SK-N-SH (cell line): ENCODE results near the gene CACNB3. TPM values are rescaled to one million over a fixed set of nuclear protein-coding genes. Genes with fewer than 3 reads are reported as not detected.

Source experiments
- CTCF ChIA-PET: fragments of 300-600, 350-600 bp; formaldehyde crosslinking; extraction: SDS; loops from one replicate; lab custom pipeline; 2021; lab: Yijun Ruan, JAX
- POLR2A ChIA-PET: fragments of 350-600 bp; sonication (Branson Sonifier 250); formaldehyde crosslinking; extraction: SDS; loops from one replicate; lab custom pipeline; 2020; ENCODE audit warnings: antibody characterized with exemption, inconsistent platforms; lab: Yijun Ruan, JAX
- DNase-seq: peaks from one replicate; pipeline ENCODE4 v3.0.0; 2012
- H2AFZ ChIP-seq: fragments of 200-600 bp; sonication (generic); 2 replicates; pipeline ENCODE4 v1.8.1; 2016; ENCODE audit warnings: antibody characterized with exemption, mild to moderate bottlenecking, low read depth
- H3F3A ChIP-seq: fragments of 200-600 bp; sonication (generic); replicated peaks from 2 replicates; pipeline ENCODE3; 2016; ENCODE audit warnings: antibody characterized with exemption, mild to moderate bottlenecking; ENCODE audit not compliant: insufficient read depth
- H3K27ac ChIP-seq, 2 experiments: fragments of 200-500 bp in 1 of 2; fragments of 200-600 bp in 1 of 2; sonication (Bioruptor generic) in 1 of 2; sonication (generic), shearing (Covaris generic) in 1 of 2; 2 replicates each; pipeline versions ENCODE4 v1.5.1 to v1.6.1; 2014 to 2016; ENCODE audit warnings: low read depth in 2 of 2, inconsistent platforms in 1 of 2, low read length in 1 of 2, mild to moderate bottlenecking in 1 of 2, mixed read lengths in 1 of 2
- H3K27me3 ChIP-seq: fragments of 200-600 bp; sonication (generic), shearing (Covaris generic); 2 replicates; pipeline ENCODE4 v1.6.1; 2016; ENCODE audit warnings: mixed run types; ENCODE audit not compliant: insufficient read depth
- H3K36me3 ChIP-seq, 2 experiments: fragments of 200-500 bp in 1 of 2; fragments of 200-600 bp in 1 of 2; sonication (Bioruptor generic) in 1 of 2; sonication (generic) in 1 of 2; replicated peaks in 1 of 2; 2 replicates each; pipeline versions ENCODE3 to v1.5.1; 2014 to 2016; ENCODE audit warnings: low read length in 1 of 2, mild to moderate bottlenecking in 1 of 2; ENCODE audit not compliant: insufficient read depth in 2 of 2, control insufficient read depth in 1 of 2
- H3K4me1 ChIP-seq, 2 experiments: fragments of 200-500 bp in 1 of 2; fragments of 200-600 bp in 1 of 2; sonication (Bioruptor generic) in 1 of 2; sonication (generic), shearing (Covaris generic) in 1 of 2; 2 replicates each; pipeline versions ENCODE4 v1.5.1 to v1.6.1; 2014 to 2016; ENCODE audit warnings: low read depth in 1 of 2, low read length in 1 of 2, mixed run types in 1 of 2; ENCODE audit not compliant: insufficient read depth in 2 of 2, control insufficient read depth in 1 of 2
- H3K4me2 ChIP-seq: fragments of 200-600 bp; sonication (generic), shearing (Covaris generic); 2 replicates; pipeline ENCODE4 v1.6.1; 2017; ENCODE audit warnings: mixed run types
- H3K4me3 ChIP-seq, 2 experiments: fragments of 200-500 bp in 1 of 2; fragments of 200-600 bp in 1 of 2; sonication (Bioruptor generic) in 1 of 2; sonication (generic), shearing (Covaris generic) in 1 of 2; 2 replicates each; pipeline versions ENCODE4 v1.5.1 to v1.8.1; 2014 to 2016; ENCODE audit warnings: low read depth in 2 of 2, inconsistent platforms in 1 of 2, low read length in 1 of 2, mild to moderate bottlenecking in 1 of 2, mixed read lengths in 1 of 2, moderate library complexity in 1 of 2
- H3K79me2 ChIP-seq: fragments of 200-600 bp; sonication (generic); 2 replicates; pipeline ENCODE4 v1.8.1; 2017; ENCODE audit warnings: mild to moderate bottlenecking; ENCODE audit not compliant: insufficient read depth
- H3K9ac ChIP-seq: fragments of 200-600 bp; sonication (generic); 2 replicates; pipeline ENCODE4 v1.6.1; 2017; ENCODE audit warnings: mixed run types
- H3K9me2 ChIP-seq: fragments of 200-600 bp; sonication (generic); 2 replicates; pipeline ENCODE4 v1.6.1; 2017; ENCODE audit warnings: mixed run types
- H3K9me3 ChIP-seq: fragments of 200-600 bp; sonication (generic); 2 replicates; pipeline ENCODE4 v1.6.1; 2017; ENCODE audit warnings: mixed run types, mild to moderate bottlenecking, moderate library complexity
- H4K20me1 ChIP-seq: fragments of 200-600 bp; sonication (generic); 2 replicates; pipeline ENCODE4 v1.6.1; 2017; ENCODE audit warnings: mild to moderate bottlenecking, mixed run types; ENCODE audit not compliant: insufficient read depth
- CHD2 ChIP-seq: fragments of 150-350 bp; IDR thresholded peaks from 2 replicates; pipeline ENCODE4 v1.6.1; 2018; ENCODE audit warnings: low read length; ENCODE audit not compliant: partially characterized antibody
- EP300 ChIP-seq, 2 experiments: IDR thresholded peaks; 2 replicates each; pipeline versions ENCODE4 v1.4.0 to v1.6.1; 2012; ENCODE audit warnings: borderline replicate concordance in 1 of 2, low read depth in 1 of 2, low read length in 1 of 2
- EZH2phosphoT487 ChIP-seq: fragments of 200-600 bp; sonication (generic); IDR thresholded peaks from 2 replicates; pipeline ENCODE4 v1.6.1; 2017; ENCODE audit warnings: low read depth, mixed run types, mild to moderate bottlenecking, antibody characterized with exemption, moderate library complexity, borderline replicate concordance
- GABPA ChIP-seq: IDR thresholded peaks from 2 replicates; pipeline ENCODE4 v1.4.0; 2012; ENCODE audit warnings: low read depth, mild to moderate bottlenecking
- GATA2 ChIP-seq: sonication (generic); formaldehyde crosslinking; IDR thresholded peaks from 2 replicates; pipeline ENCODE4 v1.5.0; 2020; ENCODE audit warnings: mild to moderate bottlenecking, missing genetic modification reagents
- MEF2A ChIP-seq: IDR thresholded peaks from 2 replicates; pipeline ENCODE4 v1.4.0; 2012; ENCODE audit warnings: low read depth, borderline replicate concordance
- MXI1 ChIP-seq: IDR thresholded peaks from 2 replicates; pipeline ENCODE4 v1.6.1; 2012; ENCODE audit warnings: mild to moderate bottlenecking, low read depth, low read length, improper control_type of control experiment
- NFIC ChIP-seq: IDR thresholded peaks from 2 replicates; pipeline ENCODE4 v1.4.0; 2012; ENCODE audit warnings: borderline replicate concordance
- POLR2AphosphoS5 ChIP-seq: IDR thresholded peaks from 2 replicates; pipeline ENCODE4 v1.6.1; 2012; ENCODE audit warnings: low read depth, low read length
- RAD21 ChIP-seq: IDR thresholded peaks from 2 replicates; pipeline ENCODE4 v1.6.1; 2012; ENCODE audit warnings: mild to moderate bottlenecking, low read length
- RCOR1 ChIP-seq: fragments of 150-350 bp; IDR thresholded peaks from 2 replicates; pipeline ENCODE4 v1.6.1; 2017; ENCODE audit warnings: antibody characterized with exemption, low read length
- RXRA ChIP-seq: IDR thresholded peaks from 2 replicates; pipeline ENCODE4 v1.4.0; 2012; ENCODE audit warnings: low read depth, mild to moderate bottlenecking, borderline replicate concordance
- SMC3 ChIP-seq: IDR thresholded peaks from 2 replicates; pipeline ENCODE4 v1.6.1; 2012; ENCODE audit warnings: low read depth, low read length, improper control_type of control experiment
- TCF12 ChIP-seq: IDR thresholded peaks from 2 replicates; pipeline ENCODE4 v1.4.0; 2012
- YY1 ChIP-seq: IDR thresholded peaks from 2 replicates; pipeline ENCODE4 v1.4.0; 2012; ENCODE audit warnings: low read depth, mild to moderate bottlenecking
- WGBS: methylation state at CpG from one replicate; pipeline ENCODE4 v1.1.6; 2017; ENCODE audit warnings: low lambda C conversion rate; 5-methylcytosine and 5-hydroxymethylcytosine counted together
- polyA plus RNA-seq, 3 experiments: library from polyadenylated mRNA; depleted of rRNA; stranded (reverse); fragments of >200 nt; gene quantifications; 2 replicates each; pipeline ENCODE4 v1.2.3, GENCODE V29; 2012
- TF ChIP-seq, protein P1 (sequence below): IDR thresholded peaks from 2 replicates; pipeline ENCODE4 v1.4.0; 2012; ENCODE audit warnings: low read depth, borderline replicate concordance
- TF ChIP-seq, protein P2 (sequence below): IDR thresholded peaks from 2 replicates; pipeline ENCODE4; 2012
- TF ChIP-seq, protein P3 (sequence below): fragments of 150-350 bp; IDR thresholded peaks from 2 replicates; pipeline ENCODE4 v1.6.1; 2016; ENCODE audit warnings: mild to moderate bottlenecking, low read depth, low read length
- TF ChIP-seq, protein P4 (sequence below): IDR thresholded peaks from 2 replicates; pipeline ENCODE4 v1.4.0; 2012; ENCODE audit warnings: low read depth, borderline replicate concordance

The CACNB3 gene
- polyA plus RNA-seq, 1 of the 3 experiments (the other 2 are of a cell fraction): 34.6 TPM

DNA sequence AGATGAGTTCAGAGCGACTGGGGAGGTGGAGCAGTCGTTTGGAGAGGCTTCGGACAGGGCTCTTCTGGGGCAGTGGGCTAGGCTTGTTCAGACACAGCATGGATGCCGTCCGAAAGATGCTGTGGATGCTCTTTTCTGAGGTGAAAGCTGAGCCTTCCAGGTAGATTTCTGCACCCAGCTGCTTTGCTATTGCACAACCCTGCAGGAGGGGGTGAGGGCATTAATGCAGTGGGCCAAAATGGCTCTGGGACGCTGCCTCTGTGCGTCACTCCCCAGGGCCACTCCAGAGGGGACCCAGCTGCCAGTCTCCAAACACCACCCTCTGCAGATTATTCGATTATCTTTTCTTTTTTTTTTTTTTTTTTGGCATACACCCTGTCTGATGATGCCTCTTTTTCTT, 39.7 kb downstream of the CACNB3 start:
- H2AFZ ChIP-seq: no peak overlapping the region
- POLR2A ChIA-PET: interaction anchor here (2.8 kb wide), 1 partner anchor 8 kb away, joined by 14 read pairs; the partner anchor contains the start of gene RND1
- no peaks in the 10 kb centered on the region for H3K36me3 ChIP-seq
- no peak for DNase-seq
- TF ChIP-seq, protein P1, sequence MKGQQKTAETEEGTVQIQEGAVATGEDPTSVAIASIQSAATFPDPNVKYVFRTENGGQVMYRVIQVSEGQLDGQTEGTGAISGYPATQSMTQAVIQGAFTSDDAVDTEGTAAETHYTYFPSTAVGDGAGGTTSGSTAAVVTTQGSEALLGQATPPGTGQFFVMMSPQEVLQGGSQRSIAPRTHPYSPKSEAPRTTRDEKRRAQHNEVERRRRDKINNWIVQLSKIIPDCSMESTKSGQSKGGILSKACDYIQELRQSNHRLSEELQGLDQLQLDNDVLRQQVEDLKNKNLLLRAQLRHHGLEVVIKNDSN: no peak
- no peak for TF ChIP-seq GATA2 (CRISPR knock-in tag)
- no peak for TF ChIP-seq POLR2AphosphoS5
- no peak for TF ChIP-seq SMC3
- no peak for TF ChIP-seq RXRA
- TF ChIP-seq MXI1: no peak
- TF ChIP-seq, protein P2, sequence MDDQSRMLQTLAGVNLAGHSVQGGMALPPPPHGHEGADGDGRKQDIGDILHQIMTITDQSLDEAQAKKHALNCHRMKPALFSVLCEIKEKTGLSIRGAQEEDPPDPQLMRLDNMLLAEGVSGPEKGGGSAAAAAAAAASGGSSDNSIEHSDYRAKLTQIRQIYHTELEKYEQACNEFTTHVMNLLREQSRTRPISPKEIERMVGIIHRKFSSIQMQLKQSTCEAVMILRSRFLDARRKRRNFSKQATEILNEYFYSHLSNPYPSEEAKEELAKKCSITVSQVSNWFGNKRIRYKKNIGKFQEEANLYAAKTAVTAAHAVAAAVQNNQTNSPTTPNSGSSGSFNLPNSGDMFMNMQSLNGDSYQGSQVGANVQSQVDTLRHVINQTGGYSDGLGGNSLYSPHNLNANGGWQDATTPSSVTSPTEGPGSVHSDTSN: no peak
- TF ChIP-seq, protein P3, sequence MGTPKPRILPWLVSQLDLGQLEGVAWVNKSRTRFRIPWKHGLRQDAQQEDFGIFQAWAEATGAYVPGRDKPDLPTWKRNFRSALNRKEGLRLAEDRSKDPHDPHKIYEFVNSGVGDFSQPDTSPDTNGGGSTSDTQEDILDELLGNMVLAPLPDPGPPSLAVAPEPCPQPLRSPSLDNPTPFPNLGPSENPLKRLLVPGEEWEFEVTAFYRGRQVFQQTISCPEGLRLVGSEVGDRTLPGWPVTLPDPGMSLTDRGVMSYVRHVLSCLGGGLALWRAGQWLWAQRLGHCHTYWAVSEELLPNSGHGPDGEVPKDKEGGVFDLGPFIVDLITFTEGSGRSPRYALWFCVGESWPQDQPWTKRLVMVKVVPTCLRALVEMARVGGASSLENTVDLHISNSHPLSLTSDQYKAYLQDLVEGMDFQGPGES: no peak
- no peak for TF ChIP-seq EP300 (IDR thresholded peaks at IDR 0.05; ENCODE audit: borderline replicate concordance in 1 of 2, low read depth in 1 of 2, low read length in 1 of 2)
- no peak for TF ChIP-seq CHD2
- no peaks in the 10 kb centered on the region for H3K79me2 ChIP-seq
- no peaks in the 10 kb centered on the region for H4K20me1 ChIP-seq
- H3K9me3 ChIP-seq: no peaks in the 10 kb centered on the region
- 73% methylated on average over 8 of the region's 8 CpGs for WGBS
- no peaks in the 10 kb centered on the region for H3F3A ChIP-seq
- no peak overlapping the region for H3K4me2 ChIP-seq
- no peak overlapping the region for H3K4me3 ChIP-seq
- CTCF ChIA-PET: interaction anchor here (0.7 to 34.8 kb wide), 4 partner anchors 9 to 120 kb away, joined by 3 to 667 read pairs (median 3); partner anchors contain the start of gene WNT1
- H3K4me1 ChIP-seq: peaks cover 0 to under 1% of the 10 kb centered on the region in 2 experiments; a peak in 1 of 4 replicates
- H3K27me3 ChIP-seq: no peaks in the 10 kb centered on the region; the same call in 1 of the 2 replicates
- no peaks in the 10 kb centered on the region for H3K9me2 ChIP-seq
- H3K27ac ChIP-seq: no peak overlapping the region
- no peak overlapping the region for H3K9ac ChIP-seq

DNA sequence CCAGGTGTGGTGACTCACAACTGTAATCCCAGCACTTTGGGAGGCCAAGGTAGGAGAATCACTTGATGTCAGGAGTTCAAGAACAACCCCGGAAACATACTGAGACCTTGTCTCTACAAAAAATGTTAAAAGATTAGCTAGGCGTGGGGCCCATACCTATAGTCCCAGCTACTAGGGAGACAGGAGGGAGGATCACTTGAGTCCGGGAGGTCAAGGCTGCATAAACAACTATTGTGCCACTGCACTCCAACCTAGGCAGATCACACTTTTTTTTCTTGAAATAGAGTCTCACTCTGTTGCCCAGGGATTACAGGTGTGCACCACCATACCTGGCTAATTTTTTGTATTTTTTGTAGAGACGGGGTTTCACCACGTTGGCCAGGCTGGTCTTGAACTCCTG, 41.3 kb downstream of the CACNB3 start:
- ChIA-PET POLR2A (interaction anchor here (0.6 kb wide), 1 partner anchor 19 kb away, joined by 3 read pairs; no protein-coding TSS in a partner anchor), CTCF (interaction anchor here (0.9 to 34.8 kb wide), 5 partner anchors 26 to 135 kb away, joined by 3 to 667 read pairs (median 4); no protein-coding TSS in a partner anchor)
- Histone ChIP-seq H2AFZ (no peak overlapping the region), H3K4me1 (no peaks in the 10 kb centered on the region; a peak in 1 of 4 replicates), H3K4me2 (no peak overlapping the region), H3K4me3 (no peak overlapping the region), H3K9me2 (no peaks in the 10 kb centered on the region), H3K36me3 (no peaks in the 10 kb centered on the region), H3K27me3 (peaks cover 9% of the 10 kb centered on the region), H3K27ac (no peak overlapping the region), H4K20me1 (no peaks in the 10 kb centered on the region), H3K9me3 (no peaks in the 10 kb centered on the region), H3K9ac (no peak overlapping the region), H3F3A (no peaks in the 10 kb centered on the region), H3K79me2 (no peaks in the 10 kb centered on the region)
- no peak for TF ChIP-seq EZH2phosphoT487
- TF ChIP-seq TCF12: no peak
- TF ChIP-seq RCOR1: no peak
- TF ChIP-seq, protein P4, sequence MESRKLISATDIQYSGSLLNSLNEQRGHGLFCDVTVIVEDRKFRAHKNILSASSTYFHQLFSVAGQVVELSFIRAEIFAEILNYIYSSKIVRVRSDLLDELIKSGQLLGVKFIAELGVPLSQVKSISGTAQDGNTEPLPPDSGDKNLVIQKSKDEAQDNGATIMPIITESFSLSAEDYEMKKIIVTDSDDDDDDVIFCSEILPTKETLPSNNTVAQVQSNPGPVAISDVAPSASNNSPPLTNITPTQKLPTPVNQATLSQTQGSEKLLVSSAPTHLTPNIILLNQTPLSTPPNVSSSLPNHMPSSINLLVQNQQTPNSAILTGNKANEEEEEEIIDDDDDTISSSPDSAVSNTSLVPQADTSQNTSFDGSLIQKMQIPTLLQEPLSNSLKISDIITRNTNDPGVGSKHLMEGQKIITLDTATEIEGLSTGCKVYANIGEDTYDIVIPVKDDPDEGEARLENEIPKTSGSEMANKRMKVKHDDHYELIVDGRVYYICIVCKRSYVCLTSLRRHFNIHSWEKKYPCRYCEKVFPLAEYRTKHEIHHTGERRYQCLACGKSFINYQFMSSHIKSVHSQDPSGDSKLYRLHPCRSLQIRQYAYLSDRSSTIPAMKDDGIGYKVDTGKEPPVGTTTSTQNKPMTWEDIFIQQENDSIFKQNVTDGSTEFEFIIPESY: no peak
- no peak for TF ChIP-seq MXI1
- TF ChIP-seq GABPA: no peak
- no peak for TF ChIP-seq RAD21
- TF ChIP-seq, protein P1: no peak
- TF ChIP-seq YY1: no peak
- no peak for TF ChIP-seq NFIC
- TF ChIP-seq MEF2A: no peak
- DNase-seq: no peak
- WGBS: 92% methylated on average over 5 of the region's 5 CpGs
